Right lobe of liver (tissue), 4 donors: Measurements from ENCODE around the gene ANKS6.

Source experiments
- POLR2A ChIP-seq: fragments of 450-650 bp; IDR thresholded peaks from one replicate; pipeline ENCODE4 v1.6.1; 2017; ENCODE audit warnings: antibody characterized with exemption, mild to moderate bottlenecking
- TF ChIP-seq, protein P1 (sequence below), 4 donors: fragments of 200-600 bp in 3 of 4; fragments of 450-650 bp in 1 of 4; IDR thresholded peaks; one replicate each; pipeline versions ENCODE4 v1.5.1 to v1.8.0; 2016 to 2022; ENCODE audit warnings: antibody characterized with exemption in 4 of 4, mild to moderate bottlenecking in 2 of 4
- donor health status: DM: no; HTN: no; CAD: no.
- donor health status: DM: no; HTN: no; CAD: no.
- donor health status: DM: no; HTN: yes; CAD: no.

- TF ChIP-seq, protein P1, sequence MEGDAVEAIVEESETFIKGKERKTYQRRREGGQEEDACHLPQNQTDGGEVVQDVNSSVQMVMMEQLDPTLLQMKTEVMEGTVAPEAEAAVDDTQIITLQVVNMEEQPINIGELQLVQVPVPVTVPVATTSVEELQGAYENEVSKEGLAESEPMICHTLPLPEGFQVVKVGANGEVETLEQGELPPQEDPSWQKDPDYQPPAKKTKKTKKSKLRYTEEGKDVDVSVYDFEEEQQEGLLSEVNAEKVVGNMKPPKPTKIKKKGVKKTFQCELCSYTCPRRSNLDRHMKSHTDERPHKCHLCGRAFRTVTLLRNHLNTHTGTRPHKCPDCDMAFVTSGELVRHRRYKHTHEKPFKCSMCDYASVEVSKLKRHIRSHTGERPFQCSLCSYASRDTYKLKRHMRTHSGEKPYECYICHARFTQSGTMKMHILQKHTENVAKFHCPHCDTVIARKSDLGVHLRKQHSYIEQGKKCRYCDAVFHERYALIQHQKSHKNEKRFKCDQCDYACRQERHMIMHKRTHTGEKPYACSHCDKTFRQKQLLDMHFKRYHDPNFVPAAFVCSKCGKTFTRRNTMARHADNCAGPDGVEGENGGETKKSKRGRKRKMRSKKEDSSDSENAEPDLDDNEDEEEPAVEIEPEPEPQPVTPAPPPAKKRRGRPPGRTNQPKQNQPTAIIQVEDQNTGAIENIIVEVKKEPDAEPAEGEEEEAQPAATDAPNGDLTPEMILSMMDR (IDR thresholded peaks at IDR 0.05): no peak
- no peak for TF ChIP-seq POLR2A
Observed at GRCh38 chr9:98728500-98728899, 67.9 kb downstream of the ANKS6 start.
